Right lobe of liver (tissue), 6 donors: ENCODE data around the gene COA1. TPM values are rescaled to one million over a fixed set of nuclear protein-coding genes. Genes with fewer than 3 reads are reported as not detected.

ENCODE experiments used
- ATAC-seq, 4 donors: fragments of 200-7000 bp; cut with Tn5 transposase; one replicate each; pipeline ENCODE4 v1.9.1; 2020; ENCODE audit warnings: mild to moderate bottlenecking in 4 of 4, moderate library complexity in 4 of 4
- DNase-seq, 3 donors: peaks; one replicate each; pipeline ENCODE4 v3.0.0-alpha.2; 2020
- H3K27ac ChIP-seq, 3 donors: fragments of 200-600 bp; one replicate each; pipeline ENCODE4 v1.8.0; 2022
- H3K27me3 ChIP-seq, 2 donors: fragments of 200-600 bp; one replicate each; pipeline ENCODE4 v1.8.0; 2022
- H3K36me3 ChIP-seq, 4 donors: fragments of 200-600 bp; sonication (generic) in 1 of 4; one replicate each; pipeline versions ENCODE4 v1.5.1 to v1.8.0; 2017 to 2022; ENCODE audit warnings: control low read depth in 1 of 4
- H3K4me1 ChIP-seq, 4 donors: fragments of 200-600 bp; sonication (generic) in 1 of 4; one replicate each; pipeline versions ENCODE4 v1.5.1 to v1.8.0; 2017 to 2022; ENCODE audit warnings: control low read depth in 1 of 4
- H3K4me3 ChIP-seq, 3 donors: fragments of 200-600 bp; one replicate each; pipeline ENCODE4 v1.8.0; 2022
- H3K9me3 ChIP-seq, 4 donors: fragments of 200-600 bp; sonication (generic) in 1 of 4; one replicate each; pipeline versions ENCODE4 v1.5.1 to v1.8.0; 2017 to 2022; ENCODE audit warnings: control low read depth in 1 of 4
- POLR2A ChIP-seq: fragments of 450-650 bp; IDR thresholded peaks from one replicate; pipeline ENCODE4 v1.6.1; 2017; ENCODE audit warnings: antibody characterized with exemption, mild to moderate bottlenecking
- WGBS: methylation state at CpG from one replicate; pipeline ENCODE4 v1.1.6; 2018; ENCODE audit warnings: low coverage, low lambda C conversion rate; ENCODE audit not compliant: insufficient coverage; ENCODE audit errors: missing lambda C conversion rate; 5-methylcytosine and 5-hydroxymethylcytosine counted together
- intact Hi-C, 2 donors: fragments of 100-400 bp; cut with DNase I; formaldehyde crosslinking; loops; one replicate each; pipeline versions ENCODE4 v1.11.2 to v1.14.1; 2022
- total RNA-seq, 6 experiments: library from RNA; depleted of rRNA in 2 of 6; stranded (reverse); fragments of >200 nt in 2 of 6; fragmentation: NEBNext Ultra II Directional in 3 of 6; extraction: Animal tissue kit (Norgen Biotek cat#: 25700) in 3 of 6; gene quantifications; one replicate each; pipeline versions ENCODE4 v1.1.0 to v1.2.4, GENCODE V29; 2016 to 2023
- TF ChIP-seq, protein P1 (sequence below), 4 donors: fragments of 200-600 bp in 3 of 4; fragments of 450-650 bp in 1 of 4; IDR thresholded peaks; one replicate each; pipeline versions ENCODE4 v1.5.1 to v1.8.0; 2016 to 2022; ENCODE audit warnings: antibody characterized with exemption in 4 of 4, mild to moderate bottlenecking in 2 of 4
- donor health status: DM: no; HTN: yes; CAD: no.
- donor health status: DM: no; HTN: no; CAD: no.
- donor health status: DM: no; HTN: no; CAD: no.
- donor health status: DM: no; HTN: yes; CAD: no.
- donor health status: DM: no; HTN: yes; CAD: no.

Gene COA1
- total RNA-seq, 6 experiments from 2014 or later: 15.8 to 35.6 (median 19.9) TPM

DNA sequence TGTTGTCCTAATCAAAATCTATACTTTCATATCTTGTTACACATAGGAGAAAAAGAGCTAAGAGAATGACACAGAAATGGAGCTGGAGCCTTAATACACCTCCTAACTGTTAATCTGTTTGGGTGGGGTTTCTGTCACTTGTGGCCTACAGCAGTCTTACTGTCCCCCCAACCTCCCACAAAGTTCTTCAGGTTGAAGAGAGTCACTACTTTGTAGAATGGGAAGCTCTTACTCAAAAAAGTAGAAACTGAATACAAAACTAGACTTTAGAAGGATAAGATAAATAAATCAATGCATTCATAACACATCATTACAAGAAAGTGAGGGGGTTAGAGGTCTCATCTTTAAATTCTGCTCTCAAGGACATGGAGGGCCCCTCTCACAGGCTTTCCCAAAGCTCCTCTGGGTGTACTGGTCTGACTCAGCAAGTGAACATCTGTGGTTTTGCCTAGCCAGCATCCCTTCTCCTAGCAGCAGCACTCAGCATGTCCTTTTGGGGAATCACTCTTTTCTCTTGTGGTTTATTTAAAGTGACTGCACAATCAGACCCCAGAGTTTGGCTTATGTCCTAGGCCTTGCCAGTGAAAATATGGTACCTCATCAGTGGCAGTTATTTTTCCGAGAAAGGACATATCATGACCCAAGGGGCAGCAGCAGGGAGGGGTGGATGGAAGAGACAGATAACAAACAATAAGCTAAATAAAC is 27.2 kb upstream of the COA1 start:
- TF ChIP-seq POLR2A: no peak
- TF ChIP-seq, protein P1, sequence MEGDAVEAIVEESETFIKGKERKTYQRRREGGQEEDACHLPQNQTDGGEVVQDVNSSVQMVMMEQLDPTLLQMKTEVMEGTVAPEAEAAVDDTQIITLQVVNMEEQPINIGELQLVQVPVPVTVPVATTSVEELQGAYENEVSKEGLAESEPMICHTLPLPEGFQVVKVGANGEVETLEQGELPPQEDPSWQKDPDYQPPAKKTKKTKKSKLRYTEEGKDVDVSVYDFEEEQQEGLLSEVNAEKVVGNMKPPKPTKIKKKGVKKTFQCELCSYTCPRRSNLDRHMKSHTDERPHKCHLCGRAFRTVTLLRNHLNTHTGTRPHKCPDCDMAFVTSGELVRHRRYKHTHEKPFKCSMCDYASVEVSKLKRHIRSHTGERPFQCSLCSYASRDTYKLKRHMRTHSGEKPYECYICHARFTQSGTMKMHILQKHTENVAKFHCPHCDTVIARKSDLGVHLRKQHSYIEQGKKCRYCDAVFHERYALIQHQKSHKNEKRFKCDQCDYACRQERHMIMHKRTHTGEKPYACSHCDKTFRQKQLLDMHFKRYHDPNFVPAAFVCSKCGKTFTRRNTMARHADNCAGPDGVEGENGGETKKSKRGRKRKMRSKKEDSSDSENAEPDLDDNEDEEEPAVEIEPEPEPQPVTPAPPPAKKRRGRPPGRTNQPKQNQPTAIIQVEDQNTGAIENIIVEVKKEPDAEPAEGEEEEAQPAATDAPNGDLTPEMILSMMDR (IDR thresholded peaks at IDR 0.05): no peak
- ATAC-seq (peak in 2 of 4 donors; percentile 17 to 20), DNase-seq (no peak)
- Histone ChIP-seq H3K27ac (no peak overlapping the region), H3K36me3 (no peaks in the 10 kb centered on the region), H3K9me3 (no peaks in the 10 kb centered on the region), H3K4me1 (no peaks in the 10 kb centered on the region), H3K27me3 (no peaks in the 10 kb centered on the region), H3K4me3 (no peak overlapping the region)
- intact Hi-C loops: no loop called here
- WGBS: no CpG with 5 or more reads among the region's 1 CpG

DNA sequence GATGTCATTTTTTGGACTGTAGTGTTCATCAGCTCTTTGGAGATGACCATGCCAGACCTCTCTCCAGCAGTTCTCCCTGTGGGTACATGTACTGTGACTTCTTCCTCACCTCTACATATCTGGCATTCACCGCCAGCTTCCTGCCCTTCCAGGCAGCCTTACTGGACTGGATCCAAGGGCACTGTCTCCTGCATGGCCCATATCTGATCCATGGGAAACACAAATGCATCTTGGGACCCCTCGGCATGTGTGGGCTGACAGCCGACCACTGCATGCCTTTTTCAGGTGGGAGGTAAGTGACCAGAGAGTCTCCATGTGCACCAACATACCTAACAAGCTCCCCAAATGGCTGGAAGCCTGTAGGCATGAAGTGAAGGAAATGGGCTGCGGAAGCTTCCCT is 25.3 kb upstream of the COA1 start:
- WGBS: 67% methylated on average over 2 of the region's 4 CpGs
- ATAC-seq: no peak
- intact Hi-C loops: no loop called here

DNA sequence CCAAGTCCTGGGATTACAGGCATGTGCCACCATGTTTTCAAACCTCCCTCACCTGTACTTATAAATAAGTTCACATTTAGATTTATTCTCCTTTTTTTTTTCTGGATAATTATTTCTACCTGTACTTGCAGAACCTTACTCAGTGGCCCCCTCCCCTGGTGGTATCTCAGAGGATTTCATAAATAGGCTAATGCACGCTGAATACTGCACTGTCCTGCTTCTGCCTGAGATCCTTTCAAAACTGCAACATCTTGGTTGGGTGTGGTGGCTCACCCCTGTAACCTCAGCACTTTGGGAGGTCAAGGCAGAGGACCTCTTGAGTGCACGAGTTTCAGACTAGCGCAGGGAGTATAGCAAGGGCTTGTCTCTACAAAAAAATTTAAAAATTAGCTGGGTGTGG is 24.5 kb upstream of the COA1 start:
- no peak overlapping the region for H3K4me3 ChIP-seq
- WGBS: 66% methylated on average over 2 of the region's 3 CpGs
- intact Hi-C loops: no loop called here
- H3K27ac ChIP-seq: no peak overlapping the region
- ATAC-seq (no peak), DNase-seq (no peak)
- H3K9me3 ChIP-seq: no peaks in the 10 kb centered on the region
- no peaks in the 10 kb centered on the region for H3K27me3 ChIP-seq
- TF ChIP-seq, protein P1 (IDR thresholded peaks at IDR 0.05): no peak
- no peak for TF ChIP-seq POLR2A
- no peaks in the 10 kb centered on the region for H3K4me1 ChIP-seq
- no peaks in the 10 kb centered on the region for H3K36me3 ChIP-seq

More for the DNA sequence above, 25.3 kb upstream of the COA1 start:
- no peaks in the 10 kb centered on the region for H3K36me3 ChIP-seq
- no peaks in the 10 kb centered on the region for H3K4me1 ChIP-seq
- no peaks in the 10 kb centered on the region for H3K27me3 ChIP-seq
- TF ChIP-seq, protein P1 (IDR thresholded peaks at IDR 0.05): no peak
- no peak for TF ChIP-seq POLR2A
- DNase-seq: no peak
- H3K9me3 ChIP-seq: no peaks in the 10 kb centered on the region
- no peak overlapping the region for H3K4me3 ChIP-seq
- no peak overlapping the region for H3K27ac ChIP-seq

DNA sequence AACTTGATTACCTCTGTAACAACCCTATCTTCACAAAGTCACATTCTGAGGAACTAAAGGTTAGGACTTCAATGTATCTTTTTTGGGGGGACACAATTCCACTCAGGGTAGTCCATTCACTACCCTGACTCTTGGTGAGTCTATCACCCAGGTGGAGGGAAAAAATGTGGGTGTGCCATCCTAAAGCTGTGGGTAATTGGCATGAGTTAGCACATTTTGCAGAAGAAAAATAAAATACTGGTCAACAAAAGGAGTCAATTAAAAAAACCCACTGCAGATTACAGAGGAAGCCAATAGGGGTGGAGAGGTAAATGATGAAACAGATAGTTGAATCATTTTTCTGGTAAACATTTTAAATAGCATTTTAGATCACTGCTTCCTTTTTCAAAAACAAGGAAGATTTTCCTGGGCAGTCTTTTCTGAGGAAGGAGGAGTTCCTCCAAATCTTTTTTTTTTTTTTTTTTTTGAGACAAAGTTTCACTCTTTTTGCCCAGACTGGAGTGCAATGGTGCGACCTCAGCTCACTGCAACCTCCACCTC is 24.0 kb upstream of the COA1 start:
- DNase-seq: no peak
- intact Hi-C loops: no loop called here
- Histone ChIP-seq H3K4me1 (no peaks in the 10 kb centered on the region), H3K4me3 (no peak overlapping the region), H3K27ac (no peak overlapping the region), H3K36me3 (no peaks in the 10 kb centered on the region), H3K27me3 (no peaks in the 10 kb centered on the region), H3K9me3 (no peaks in the 10 kb centered on the region)
- TF ChIP-seq, protein P1 (IDR thresholded peaks at IDR 0.05): no peak
- TF ChIP-seq POLR2A: no peak
- WGBS: 58% methylated on average over 1 of the region's 1 CpG
- ATAC-seq: peak in 1 of 4 donors; percentile 14
